ENCODE results near the gene FNDC3A.
"Not testable (repeated sequence)": the region's sequence is repeated elsewhere in the genome, so short reads cannot be mapped to it uniquely, and the experiment has no call there.

Gene FNDC3A

DNA sequence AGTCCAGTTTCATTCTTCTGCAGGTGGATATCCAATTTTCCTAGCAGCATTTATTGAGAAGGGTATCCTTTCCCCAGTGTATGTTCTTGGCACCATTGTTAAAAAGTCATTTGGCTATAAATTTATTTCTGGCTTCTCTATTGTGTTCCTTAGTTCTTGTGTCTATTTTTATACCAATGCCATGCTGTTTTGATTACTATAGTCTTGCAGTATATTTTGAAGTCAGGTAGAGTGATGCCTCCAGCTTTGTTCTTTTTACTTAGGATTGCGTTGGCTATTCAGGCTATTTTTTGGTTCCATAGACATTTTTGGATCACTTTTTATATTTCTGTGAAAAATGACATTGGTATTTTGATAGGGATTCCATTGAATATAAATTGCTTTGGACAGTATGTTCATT, 172.7 kb downstream of the FNDC3A start:
- FAIRE-seq (no peak), DNase-seq (ENCODE audit: insufficient read length, low spot score) (no peak)
- TF ChIP-seq POLR2A (IDR thresholded peaks at IDR 0.05; ENCODE audit: low read depth, low read length) = no peak

- not testable (repeated sequence) for FAIRE-seq; DNase-seq (ENCODE audit: insufficient read length, low spot score)
These were observed 182.4 kb downstream of the FNDC3A start for GRCh38 chr13:49157955-49158584.

DNA sequence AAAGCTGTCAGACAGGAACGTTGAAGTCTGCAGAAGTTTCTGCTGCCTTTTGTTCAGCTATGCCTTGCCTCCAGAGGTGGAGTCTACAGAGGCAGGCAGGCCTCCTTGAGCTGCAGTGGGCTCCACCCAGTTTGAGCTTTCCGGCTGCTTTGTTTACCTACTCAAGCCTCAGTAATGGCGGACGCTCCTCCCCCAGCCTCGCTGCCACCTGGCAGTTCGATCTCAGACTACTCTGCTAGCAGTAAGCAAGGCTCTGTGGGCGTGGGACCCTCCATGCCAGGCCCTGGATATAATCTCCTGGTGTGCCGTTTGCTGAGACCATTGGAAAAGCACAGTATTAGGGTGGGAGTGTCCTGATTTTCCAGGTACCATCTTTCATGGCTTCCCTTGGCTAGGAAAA, 187.4 kb downstream of the FNDC3A start:
- FAIRE-seq; DNase-seq (ENCODE audit: insufficient read length, low spot score): not testable (repeated sequence)

DNA sequence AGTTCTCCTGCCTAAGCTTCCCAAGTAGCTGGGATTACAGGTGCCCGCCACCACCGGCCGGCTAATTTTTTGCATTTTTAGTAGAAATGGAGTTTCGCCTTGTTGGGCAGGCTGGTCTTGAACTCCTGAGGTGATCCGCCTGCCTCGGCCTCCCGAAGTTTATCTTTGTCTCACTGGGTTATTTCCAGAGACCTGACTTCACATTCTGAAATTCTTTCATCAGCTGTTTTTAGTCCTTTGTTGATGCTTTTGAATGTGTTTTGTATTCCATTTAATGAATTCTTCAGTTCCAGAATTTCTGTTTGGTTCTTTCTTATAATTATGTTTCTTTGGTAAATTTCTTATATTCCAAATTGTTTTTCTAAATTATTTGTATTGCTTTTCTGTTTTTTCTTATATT, 189.0 kb downstream of the FNDC3A start:
- DNase-seq (ENCODE audit: insufficient read length, low spot score) (no peak), FAIRE-seq (no peak)
- TF ChIP-seq POLR2A (IDR thresholded peaks at IDR 0.05; ENCODE audit: low read depth, low read length) = no peak

GRCh38 chr13:49165798-49166752, 190.4 kb downstream of the FNDC3A start:
- FAIRE-seq (no peak), DNase-seq (ENCODE audit: insufficient read length, low spot score) (no peak)
- no peak for TF ChIP-seq POLR2A (IDR thresholded peaks at IDR 0.05; ENCODE audit: low read depth, low read length)

DNA sequence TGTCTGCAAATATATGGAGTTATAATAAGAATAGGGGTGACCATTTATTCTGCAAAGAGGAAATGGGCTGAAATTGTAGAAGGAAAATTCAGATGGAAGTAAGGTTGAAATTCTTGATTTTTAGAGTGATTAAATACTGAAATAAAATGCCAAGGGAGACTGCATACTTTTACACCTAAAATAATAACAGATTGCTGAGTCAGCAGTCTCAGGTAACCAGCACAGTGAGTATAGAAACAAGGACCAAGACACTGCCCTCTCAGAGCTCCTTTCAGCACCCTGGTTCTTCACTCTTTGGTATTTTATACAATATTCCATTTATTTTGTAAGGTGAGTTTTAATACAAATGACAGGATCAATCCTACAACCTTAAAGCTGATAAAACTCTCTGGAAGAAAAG, 195.6 kb downstream of the FNDC3A start:
- FAIRE-seq = no peak

DNA sequence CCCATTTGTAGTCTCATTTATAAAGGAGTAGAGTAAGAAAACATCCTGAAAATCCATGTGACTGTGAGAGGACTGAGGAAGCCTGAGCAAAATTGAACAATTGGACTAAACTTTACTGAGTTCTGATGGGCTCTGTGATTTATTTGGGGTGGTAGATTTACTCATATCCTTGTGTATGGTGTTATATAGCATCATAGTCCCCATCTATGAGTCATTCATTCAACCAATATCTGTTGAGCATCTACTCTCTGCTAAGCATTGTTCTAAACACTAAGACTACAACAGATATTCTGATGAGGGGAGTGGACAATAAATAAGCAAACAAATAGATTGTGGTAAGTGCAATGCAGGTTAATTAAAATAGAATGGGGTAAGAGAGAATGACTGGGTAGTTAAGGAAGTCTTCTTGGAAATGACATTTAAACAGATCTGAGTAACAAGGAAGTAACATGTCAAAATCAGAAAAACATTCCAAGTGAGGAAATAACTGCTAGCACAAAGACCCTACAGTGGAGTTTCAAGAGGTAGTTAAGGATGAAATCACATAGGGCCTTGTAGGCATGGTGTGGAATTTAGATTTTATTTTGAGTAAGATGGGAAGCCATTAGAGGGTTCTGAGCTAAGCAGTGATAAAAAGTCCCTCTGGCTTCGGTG, 208.1 kb downstream of the FNDC3A start:
- FAIRE-seq = no peak
- TF ChIP-seq POLR2A (IDR thresholded peaks at IDR 0.05; ENCODE audit: low read depth, low read length) = no peak
- no peak for DNase-seq (ENCODE audit: insufficient read length, low spot score)

More for the DNA sequence above, 195.6 kb downstream of the FNDC3A start:
- DNase-seq (ENCODE audit: insufficient read length, low spot score) = no peak
- no peak for TF ChIP-seq POLR2A (IDR thresholded peaks at IDR 0.05; ENCODE audit: low read depth, low read length)

GRCh38 chr13:49184621-49185020, 208.9 kb downstream of the FNDC3A start:
- no peak for FAIRE-seq

GRCh38 chr13:49185264-49185663, 209.6 kb downstream of the FNDC3A start:
- FAIRE-seq (no peak), DNase-seq (ENCODE audit: insufficient read length, low spot score) (no peak)
- no peak for TF ChIP-seq POLR2A (IDR thresholded peaks at IDR 0.05; ENCODE audit: low read depth, low read length)

More at GRCh38 chr13:49184621-49185020, 208.9 kb downstream of the FNDC3A start:
- no peak for TF ChIP-seq POLR2A (IDR thresholded peaks at IDR 0.05; ENCODE audit: low read depth, low read length)
- DNase-seq (ENCODE audit: insufficient read length, low spot score) = no peak

GRCh38 chr13:49190901-49191300, 215.2 kb downstream of the FNDC3A start:
- no peak for TF ChIP-seq POLR2A (IDR thresholded peaks at IDR 0.05; ENCODE audit: low read depth, low read length)
- FAIRE-seq = no peak
- no peak for DNase-seq (ENCODE audit: insufficient read length, low spot score)

GRCh38 chr13:49206641-49207040, 230.9 kb downstream of the FNDC3A start:
- FAIRE-seq = no peak
- no peak for DNase-seq (ENCODE audit: insufficient read length, low spot score)
- no peak for TF ChIP-seq POLR2A (IDR thresholded peaks at IDR 0.05; ENCODE audit: low read depth, low read length)

GRCh38 chr13:49208619-49209018, 232.9 kb downstream of the FNDC3A start:
- no peak for TF ChIP-seq POLR2A (IDR thresholded peaks at IDR 0.05; ENCODE audit: low read depth, low read length)
- no peak for FAIRE-seq

GRCh38 chr13:49210114-49210513, 234.4 kb downstream of the FNDC3A start:
- FAIRE-seq (no peak), DNase-seq (ENCODE audit: insufficient read length, low spot score) (no peak)
- no peak for TF ChIP-seq POLR2A (IDR thresholded peaks at IDR 0.05; ENCODE audit: low read depth, low read length)

More at GRCh38 chr13:49208619-49209018, 232.9 kb downstream of the FNDC3A start:
- DNase-seq (ENCODE audit: insufficient read length, low spot score) = no peak

GRCh38 chr13:49210669-49211068, 235.0 kb downstream of the FNDC3A start:
- DNase-seq (ENCODE audit: insufficient read length, low spot score) (no peak), FAIRE-seq (no peak)
- TF ChIP-seq POLR2A (IDR thresholded peaks at IDR 0.05; ENCODE audit: low read depth, low read length) = no peak
